RWPE2 (cell line): ENCODE measurements around the gene SCARB1.

Source experiments
- ATAC-seq: fragments of 200-7000 bp; cut with Tn5 transposase; 3 replicates; pipeline ENCODE4 v1.9.1; 2021; ENCODE audit warnings: low read depth
- DNase-seq: peaks from one replicate; pipeline ENCODE4 v3.0.0-alpha.2; 2020; ENCODE audit warnings: low spot score
- H3K27ac ChIP-seq: fragments of 450-650 bp; 2 replicates; pipeline ENCODE4 v1.5.1; 2017; ENCODE audit warnings: mild to moderate bottlenecking; ENCODE audit not compliant: poor library complexity, severe bottlenecking
- H3K27me3 ChIP-seq: fragments of 250-450 bp; sonication (Bioruptor Pico); 2 replicates; pipeline ENCODE4 v1.5.1; 2021; ENCODE audit warnings: mild to moderate bottlenecking, moderate library complexity; ENCODE audit not compliant: insufficient read depth, poor library complexity, severe bottlenecking
- H3K36me3 ChIP-seq: fragments of 250-450 bp; sonication (Bioruptor Pico); 2 replicates; pipeline ENCODE4 v1.5.1; 2020; ENCODE audit warnings: low read depth, mild to moderate bottlenecking, moderate library complexity
- H3K4me1 ChIP-seq: fragments of 250-450 bp; sonication (Bioruptor Pico); 2 replicates; pipeline ENCODE4 v1.5.1; 2021; ENCODE audit warnings: mild to moderate bottlenecking, moderate library complexity; ENCODE audit not compliant: insufficient read depth, poor library complexity, severe bottlenecking
- H3K4me3 ChIP-seq: fragments of 250-450 bp; sonication (Bioruptor Pico); 2 replicates; pipeline ENCODE4 v1.5.1; 2021; ENCODE audit warnings: mild to moderate bottlenecking, moderate library complexity; ENCODE audit not compliant: severe bottlenecking
- H3K9me3 ChIP-seq: fragments of 250-450 bp; sonication (Bioruptor Pico); 2 replicates; pipeline ENCODE4 v1.5.1; 2021; ENCODE audit warnings: mild to moderate bottlenecking, moderate library complexity; ENCODE audit not compliant: severe bottlenecking
- CTCF ChIP-seq: fragments of 450-650 bp; IDR thresholded peaks from one replicate; pipeline ENCODE4 v1.5.1; 2017; ENCODE audit warnings: mild to moderate bottlenecking, moderate library complexity; ENCODE audit not compliant: poor library complexity, severe bottlenecking

Gene SCARB1

GRCh38 chr12:124835656-124836410 is 27.8 kb downstream of the SCARB1 start:
- DNase-seq (no peak), ATAC-seq (no peak)
- no peak overlapping the region for H3K4me3 ChIP-seq
- H3K27me3 ChIP-seq = no peaks in the 10 kb centered on the region
- no peaks in the 10 kb centered on the region for H3K36me3 ChIP-seq
- TF ChIP-seq CTCF = no peak
- H3K27ac ChIP-seq = peak overlapping the region; percentile 83
- H3K4me1 ChIP-seq = peaks cover 29% of the 10 kb centered on the region
- H3K9me3 ChIP-seq = no peaks in the 10 kb centered on the region

GRCh38 chr12:124834822-124835221 is 28.8 kb downstream of the SCARB1 start:
- ATAC-seq (no peak), DNase-seq (no peak)
- Histone ChIP-seq H3K27me3 (no peaks in the 10 kb centered on the region), H3K4me3 (no peak overlapping the region), H3K9me3 (no peaks in the 10 kb centered on the region), H3K36me3 (no peaks in the 10 kb centered on the region; the same call in 1 of the 2 replicates), H3K27ac (no peak overlapping the region), H3K4me1 (peaks cover 29% of the 10 kb centered on the region)
- no peak for TF ChIP-seq CTCF

- no peak overlapping the region for H3K27ac ChIP-seq
- H3K9me3 ChIP-seq = no peaks in the 10 kb centered on the region
- H3K27me3 ChIP-seq = no peaks in the 10 kb centered on the region
- DNase-seq (no peak), ATAC-seq (no peak)
- TF ChIP-seq CTCF = no peak
- H3K36me3 ChIP-seq = no peaks in the 10 kb centered on the region; the same call in 1 of the 2 replicates
- H3K4me3 ChIP-seq = no peak overlapping the region
- peaks cover 33% of the 10 kb centered on the region for H3K4me1 ChIP-seq
Measured at GRCh38 chr12:124833693-124834122, 30.0 kb downstream of the SCARB1 start.

- H3K4me1 ChIP-seq = peaks cover 33% of the 10 kb centered on the region
- H3K36me3 ChIP-seq = no peaks in the 10 kb centered on the region; the same call in 1 of the 2 replicates
- no peaks in the 10 kb centered on the region for H3K27me3 ChIP-seq
- no peak for TF ChIP-seq CTCF
- ATAC-seq = no peak
- H3K4me3 ChIP-seq = no peak overlapping the region
- no peaks in the 10 kb centered on the region for H3K9me3 ChIP-seq
- DNase-seq = no peak
- H3K27ac ChIP-seq = no peak overlapping the region
Measured at GRCh38 chr12:124832856-124833255, 30.8 kb downstream of the SCARB1 start.

- DNase-seq = no peak
- H3K27ac ChIP-seq = no peak overlapping the region
Measured at GRCh38 chr12:124831590-124831989, 32.1 kb downstream of the SCARB1 start.

More at GRCh38 chr12:124831590-124831989, 32.1 kb downstream of the SCARB1 start:
- H3K4me3 ChIP-seq = no peak overlapping the region
- peaks cover 32% of the 10 kb centered on the region for H3K4me1 ChIP-seq
- no peak for TF ChIP-seq CTCF
- H3K9me3 ChIP-seq = no peaks in the 10 kb centered on the region
- no peaks in the 10 kb centered on the region; the same call in 1 of the 2 replicates for H3K36me3 ChIP-seq
- H3K27me3 ChIP-seq = no peaks in the 10 kb centered on the region
- ATAC-seq = no peak
